Medulla oblongata (tissue), 1 donor: ENCODE results near the gene PHF1.
A peak's percentile ranks its signal among the peaks of the same experiment; 100 is the strongest.
"Not testable (repeated sequence)": the region's sequence is repeated elsewhere in the genome, so short reads cannot be mapped to it uniquely, and the experiment has no call there.

Experiments
- DNase-seq: peaks from one replicate; pipeline ENCODE4 v3.0.0-alpha.2; 2015; ENCODE audit errors: extremely low spot score

The PHF1 gene

GRCh38 chr6:33391922-33392594, 18.8 kb upstream of the PHF1 start:
- DNase-seq = no peak

- DNase-seq = no peak
These were observed 18.2 kb upstream of the PHF1 start for GRCh38 chr6:33392595-33392948.

- DNase-seq = no peak
These were observed 17.8 kb upstream of the PHF1 start for GRCh38 chr6:33392979-33393378.

- DNase-seq = no peak
These were observed 13.3 kb upstream of the PHF1 start for GRCh38 chr6:33397541-33397940.

GRCh38 chr6:33398601-33399000, 12.2 kb upstream of the PHF1 start:
- DNase-seq = not testable (repeated sequence)

GRCh38 chr6:33399881-33400280, 10.9 kb upstream of the PHF1 start:
- DNase-seq = not testable (repeated sequence)

GRCh38 chr6:33404884-33405283, 5.9 kb upstream of the PHF1 start:
- DNase-seq = no peak

GRCh38 chr6:33405386-33405940, 5.4 kb upstream of the PHF1 start:
- no peak for DNase-seq

- DNase-seq = no peak
These were observed 4.7 kb upstream of the PHF1 start for GRCh38 chr6:33406126-33406525.

- DNase-seq = no peak
These were observed 3.6 kb upstream of the PHF1 start for GRCh38 chr6:33407132-33407718.

GRCh38 chr6:33410050-33410710, 634 bp upstream of the PHF1 start:
- peak; percentile 98 for DNase-seq

GRCh38 chr6:33411632-33412005, 805 bp downstream of the PHF1 start:
- DNase-seq = no peak

GRCh38 chr6:33412140-33413009, 1.6 kb downstream of the PHF1 start:
- no peak for DNase-seq

GRCh38 chr6:33413241-33414120, 2.7 kb downstream of the PHF1 start:
- DNase-seq = no peak

- DNase-seq = no peak
These were observed 3.9 kb downstream of the PHF1 start for GRCh38 chr6:33414592-33415271.

- DNase-seq = no peak
These were observed 5.0 kb downstream of the PHF1 start for GRCh38 chr6:33415831-33416230.

- no peak for DNase-seq
These were observed 5.7 kb downstream of the PHF1 start for GRCh38 chr6:33416386-33417127.

GRCh38 chr6:33417128-33417902, 6.5 kb downstream of the PHF1 start:
- DNase-seq = no peak
